ENCODE measurements around the gene TTYH3. TPM values are rescaled to one million over a fixed set of nuclear protein-coding genes. Genes with fewer than 3 reads are reported as not detected.

TTYH3 gene
- polyA plus RNA-seq, 4 donors: 81.9 to 146 (median 108) TPM

GRCh38 chr7:2633538-2634266 is 1.9 kb downstream of the TTYH3 start:
- no peak for DNase-seq (ENCODE audit: low read depth in 4 of 4, low spot score in 3 of 4)

- DNase-seq (ENCODE audit: low read depth in 4 of 4, low spot score in 3 of 4): no peak
Measured at GRCh38 chr7:2634267-2635145, 2.7 kb downstream of the TTYH3 start.

GRCh38 chr7:2635148-2635668 is 3.4 kb downstream of the TTYH3 start:
- DNase-seq (ENCODE audit: low read depth in 4 of 4, low spot score in 3 of 4): no peak

GRCh38 chr7:2635810-2636701 is 4.3 kb downstream of the TTYH3 start:
- no peak for DNase-seq (ENCODE audit: low read depth in 4 of 4, low spot score in 3 of 4)

- DNase-seq (ENCODE audit: low read depth in 4 of 4, low spot score in 3 of 4): no peak
Measured at GRCh38 chr7:2637066-2637471, 5.3 kb downstream of the TTYH3 start.

GRCh38 chr7:2637505-2638223 is 5.9 kb downstream of the TTYH3 start:
- DNase-seq (ENCODE audit: low read depth in 4 of 4, low spot score in 3 of 4): no peak

GRCh38 chr7:2638224-2638991 is 6.6 kb downstream of the TTYH3 start:
- DNase-seq (ENCODE audit: low read depth in 4 of 4, low spot score in 3 of 4): no peak

- no peak for DNase-seq (ENCODE audit: low read depth in 4 of 4, low spot score in 3 of 4)
Measured at GRCh38 chr7:2639181-2639681, 7.4 kb downstream of the TTYH3 start.

- DNase-seq (ENCODE audit: low read depth in 4 of 4, low spot score in 3 of 4): no peak
Measured at GRCh38 chr7:2639695-2640481, 8.1 kb downstream of the TTYH3 start.

- DNase-seq (ENCODE audit: low read depth in 4 of 4, low spot score in 3 of 4): no peak
Measured at GRCh38 chr7:2640482-2640830, 8.7 kb downstream of the TTYH3 start.

- no peak for DNase-seq (ENCODE audit: low read depth in 4 of 4, low spot score in 3 of 4)
Measured at GRCh38 chr7:2640846-2641316, 9.1 kb downstream of the TTYH3 start.

- DNase-seq (ENCODE audit: low read depth in 4 of 4, low spot score in 3 of 4): peak in 2 of 4 donors; percentile 84 to 85
Measured at GRCh38 chr7:2641406-2642393, 9.9 kb downstream of the TTYH3 start.

- DNase-seq (ENCODE audit: low read depth in 4 of 4, low spot score in 3 of 4): no peak
Measured at GRCh38 chr7:2643386-2644219, 11.8 kb downstream of the TTYH3 start.

GRCh38 chr7:2644220-2644561 is 12.4 kb downstream of the TTYH3 start:
- DNase-seq (ENCODE audit: low read depth in 4 of 4, low spot score in 3 of 4): no peak

GRCh38 chr7:2644562-2645273 is 12.9 kb downstream of the TTYH3 start:
- DNase-seq (ENCODE audit: low read depth in 4 of 4, low spot score in 3 of 4): no peak

Data from left renal pelvis (tissue), 4 donors.